Fibroblast of the aortic adventitia (primary cell): Measurements from ENCODE around the gene CCNY. TPM values are rescaled to one million over a fixed set of nuclear protein-coding genes. Genes with fewer than 3 reads are reported as not detected.

Source experiments
- DNase-seq: peaks from one replicate; pipeline ENCODE4 v3.0.0-alpha.2; 2010; ENCODE audit warnings: low read depth
- H3K4me3 ChIP-seq: 2 replicates; pipeline ENCODE4 v1.5.1; 2011; ENCODE audit warnings: low read depth, mild to moderate bottlenecking, control low read depth, low read length, moderate library complexity
- total RNA-seq: library from RNA; depleted of rRNA; stranded (reverse); fragments of >200 nt; gene quantifications from 2 replicates; pipeline ENCODE4 v1.2.3, GENCODE V29; 2012; ENCODE audit warnings: low replicate concordance
- TF ChIP-seq, protein P1 (sequence below): IDR thresholded peaks from 2 replicates; pipeline ENCODE4 v1.5.1; 2011; ENCODE audit warnings: mild to moderate bottlenecking, low read length, control low read depth, inconsistent platforms; ENCODE audit not compliant: insufficient read depth

The CCNY gene
- total RNA-seq, 1 donor = 55.4 TPM

- DNase-seq = no peak
- H3K4me3 ChIP-seq = no peak overlapping the region
- TF ChIP-seq, protein P1, sequence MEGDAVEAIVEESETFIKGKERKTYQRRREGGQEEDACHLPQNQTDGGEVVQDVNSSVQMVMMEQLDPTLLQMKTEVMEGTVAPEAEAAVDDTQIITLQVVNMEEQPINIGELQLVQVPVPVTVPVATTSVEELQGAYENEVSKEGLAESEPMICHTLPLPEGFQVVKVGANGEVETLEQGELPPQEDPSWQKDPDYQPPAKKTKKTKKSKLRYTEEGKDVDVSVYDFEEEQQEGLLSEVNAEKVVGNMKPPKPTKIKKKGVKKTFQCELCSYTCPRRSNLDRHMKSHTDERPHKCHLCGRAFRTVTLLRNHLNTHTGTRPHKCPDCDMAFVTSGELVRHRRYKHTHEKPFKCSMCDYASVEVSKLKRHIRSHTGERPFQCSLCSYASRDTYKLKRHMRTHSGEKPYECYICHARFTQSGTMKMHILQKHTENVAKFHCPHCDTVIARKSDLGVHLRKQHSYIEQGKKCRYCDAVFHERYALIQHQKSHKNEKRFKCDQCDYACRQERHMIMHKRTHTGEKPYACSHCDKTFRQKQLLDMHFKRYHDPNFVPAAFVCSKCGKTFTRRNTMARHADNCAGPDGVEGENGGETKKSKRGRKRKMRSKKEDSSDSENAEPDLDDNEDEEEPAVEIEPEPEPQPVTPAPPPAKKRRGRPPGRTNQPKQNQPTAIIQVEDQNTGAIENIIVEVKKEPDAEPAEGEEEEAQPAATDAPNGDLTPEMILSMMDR = no peak
Observed at GRCh38 chr10:35578618-35578956, 242.3 kb downstream of the CCNY start.

DNA sequence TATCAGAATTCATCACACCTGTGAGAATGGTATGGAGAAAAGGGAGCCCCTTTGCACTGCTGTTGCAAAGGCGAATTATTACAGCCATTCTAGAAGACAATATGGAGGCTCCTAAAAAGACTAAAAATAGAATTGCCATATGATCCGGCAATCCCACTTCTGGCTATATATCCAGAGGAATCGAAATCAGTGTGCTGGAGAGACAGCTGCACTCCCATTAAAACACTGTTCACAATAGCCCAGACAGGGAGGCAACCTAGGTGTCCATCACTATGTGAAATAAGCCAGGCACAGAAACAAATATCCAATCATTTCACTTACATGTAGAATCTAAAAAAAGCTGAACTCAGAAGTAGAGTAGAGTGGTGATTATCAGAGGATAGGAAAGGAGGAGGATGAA is 242.8 kb downstream of the CCNY start:
- no peak overlapping the region for H3K4me3 ChIP-seq
- TF ChIP-seq, protein P1 = no peak
- no peak for DNase-seq

GRCh38 chr10:35579726-35580422 is 243.6 kb downstream of the CCNY start:
- no peak for DNase-seq
- TF ChIP-seq, protein P1 = no peak

GRCh38 chr10:35580423-35580770 is 244.1 kb downstream of the CCNY start:
- TF ChIP-seq, protein P1 = no peak
- no peak for DNase-seq
- H3K4me3 ChIP-seq = no peak overlapping the region

More at GRCh38 chr10:35579726-35580422, 243.6 kb downstream of the CCNY start:
- H3K4me3 ChIP-seq = no peak overlapping the region

- TF ChIP-seq, protein P1 = no peak
- no peak overlapping the region for H3K4me3 ChIP-seq
- DNase-seq = no peak
Observed at GRCh38 chr10:35581655-35582054, 245.3 kb downstream of the CCNY start.

DNA sequence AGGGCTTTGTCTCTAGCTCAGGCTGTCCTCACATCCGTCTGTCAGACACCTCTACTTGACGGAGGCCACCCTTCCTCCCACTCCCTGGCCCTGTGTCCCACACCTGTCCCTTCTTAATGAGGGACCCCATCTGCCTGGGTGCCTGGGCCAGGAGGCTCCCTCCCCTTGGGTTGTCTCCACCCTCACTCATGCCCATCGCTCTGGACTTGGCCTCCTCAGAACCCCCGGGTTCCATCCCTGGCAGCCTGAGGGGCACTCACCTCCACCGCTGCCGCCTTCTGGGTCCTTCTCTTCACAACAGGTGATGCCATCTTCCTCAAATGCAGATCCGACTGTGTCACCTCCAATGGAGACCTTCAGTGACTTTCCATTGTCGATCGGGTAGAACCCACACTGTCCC is 248.6 kb downstream of the CCNY start:
- TF ChIP-seq, protein P1 = no peak
- no peak for DNase-seq
- H3K4me3 ChIP-seq = no peak overlapping the region

DNA sequence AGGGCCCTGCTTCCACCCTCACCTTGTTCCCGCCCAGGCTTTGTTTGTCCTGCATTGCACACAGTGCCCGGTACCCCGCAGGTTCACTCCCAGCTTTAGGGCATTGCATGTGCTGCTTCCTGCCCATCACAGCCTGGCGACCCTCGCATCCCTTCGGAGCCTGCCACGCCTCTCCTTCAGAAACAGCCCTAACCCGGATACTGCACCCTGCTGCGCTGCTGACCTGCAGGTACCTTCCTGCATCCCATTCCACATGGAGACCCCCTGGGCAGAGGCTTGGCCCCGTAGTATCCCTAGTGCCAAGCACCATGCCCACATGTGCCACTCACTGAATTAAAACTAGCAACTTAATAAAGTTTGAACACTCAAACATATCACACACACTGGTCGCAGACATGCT is 249.0 kb downstream of the CCNY start:
- no peak for DNase-seq
- TF ChIP-seq, protein P1 = no peak
- H3K4me3 ChIP-seq = no peak overlapping the region
